Testis (tissue), 3 donors: ENCODE data around the gene PRMT6. TPM values are rescaled to one million over a fixed set of nuclear protein-coding genes. Genes with fewer than 3 reads are reported as not detected.

ENCODE experiments used
- polyA plus RNA-seq: library from polyadenylated mRNA; stranded (reverse); fragments of 350-450 nt; fragmentation: Illumina TruSeq; extraction: RNeasy Lipid Tissue Mini Kit (QIAGEN cat#74804); gene quantifications from one replicate; pipeline ENCODE4 v1.2.3, GENCODE V29; 2014; ENCODE audit warnings: low read depth, low replicate concordance; ENCODE audit not compliant: insufficient read depth
- total RNA-seq, 2 donors: library from RNA; depleted of rRNA; stranded (reverse); fragments of >200 nt; gene quantifications; one replicate each; pipeline ENCODE4 v1.2.3, GENCODE V29; 2016

Gene PRMT6
- total and polyA plus RNA-seq, 3 donors from 2014 or later: 16.2 to 26.0 (median 22.1) TPM

Other genes starting within 250 kb of the PRMT6 start
- gene NTNG1, start 84.4 kb downstream of the PRMT6 start, total RNA-seq: 1 to 10 TPM; 1.8 to 2.2 TPM
- gene NTNG1, start 84.4 kb downstream of the PRMT6 start, polyA plus RNA-seq: 2.3 TPM